Astrocyte (in vitro differentiated cells and primary cell): ENCODE measurements around the gene TROAP.

ENCODE experiments used
- EZH2 ChIP-seq: IDR thresholded peaks from 2 replicates; pipeline ENCODE4 v1.6.1; 2012; ENCODE audit warnings: mild to moderate bottlenecking, low read length, inconsistent platforms; ENCODE audit not compliant: insufficient read depth
- TF ChIP-seq, protein P1 (sequence below): IDR thresholded peaks from 2 replicates; pipeline ENCODE4 v1.5.1; 2011; ENCODE audit warnings: low read depth, mild to moderate bottlenecking, inconsistent platforms, low read length, moderate library complexity; ENCODE audit not compliant: insufficient read depth

DNA sequence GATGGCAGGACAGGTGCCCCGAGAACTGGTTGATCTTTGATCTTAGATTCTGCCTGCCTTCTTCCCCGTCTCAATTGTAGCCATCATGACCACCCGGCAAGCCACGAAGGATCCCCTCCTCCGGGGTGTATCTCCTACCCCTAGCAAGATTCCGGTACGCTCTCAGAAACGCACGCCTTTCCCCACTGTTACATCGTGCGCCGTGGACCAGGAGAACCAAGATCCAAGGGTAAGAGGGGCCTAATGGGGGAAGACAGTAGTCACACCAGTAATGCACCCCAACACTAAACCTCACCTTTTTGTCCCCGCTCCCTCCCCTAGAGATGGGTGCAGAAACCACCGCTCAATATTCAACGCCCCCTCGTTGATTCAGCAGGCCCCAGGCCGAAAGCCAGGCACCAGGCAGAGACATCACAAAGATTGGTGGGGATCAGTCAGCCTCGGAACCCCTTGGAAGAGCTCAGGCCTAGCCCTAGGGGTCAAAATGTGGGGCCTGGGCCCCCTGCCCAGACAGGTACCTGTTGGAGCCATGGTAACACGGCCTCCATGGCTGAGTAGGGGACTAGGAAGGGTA is 556 bp downstream of the TROAP start:
- TF ChIP-seq, protein P1, sequence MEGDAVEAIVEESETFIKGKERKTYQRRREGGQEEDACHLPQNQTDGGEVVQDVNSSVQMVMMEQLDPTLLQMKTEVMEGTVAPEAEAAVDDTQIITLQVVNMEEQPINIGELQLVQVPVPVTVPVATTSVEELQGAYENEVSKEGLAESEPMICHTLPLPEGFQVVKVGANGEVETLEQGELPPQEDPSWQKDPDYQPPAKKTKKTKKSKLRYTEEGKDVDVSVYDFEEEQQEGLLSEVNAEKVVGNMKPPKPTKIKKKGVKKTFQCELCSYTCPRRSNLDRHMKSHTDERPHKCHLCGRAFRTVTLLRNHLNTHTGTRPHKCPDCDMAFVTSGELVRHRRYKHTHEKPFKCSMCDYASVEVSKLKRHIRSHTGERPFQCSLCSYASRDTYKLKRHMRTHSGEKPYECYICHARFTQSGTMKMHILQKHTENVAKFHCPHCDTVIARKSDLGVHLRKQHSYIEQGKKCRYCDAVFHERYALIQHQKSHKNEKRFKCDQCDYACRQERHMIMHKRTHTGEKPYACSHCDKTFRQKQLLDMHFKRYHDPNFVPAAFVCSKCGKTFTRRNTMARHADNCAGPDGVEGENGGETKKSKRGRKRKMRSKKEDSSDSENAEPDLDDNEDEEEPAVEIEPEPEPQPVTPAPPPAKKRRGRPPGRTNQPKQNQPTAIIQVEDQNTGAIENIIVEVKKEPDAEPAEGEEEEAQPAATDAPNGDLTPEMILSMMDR, result no peak
- no peak for TF ChIP-seq EZH2
